Measurements from ENCODE around the gene FAM20C.

FAM20C gene

GRCh38 chr7:211033-211714 is 18.8 kb downstream of the FAM20C start:
- DNase-seq, result no peak

- no peak for DNase-seq
Observed at GRCh38 chr7:211715-212058, 19.3 kb downstream of the FAM20C start.

- DNase-seq, result no peak
Observed at GRCh38 chr7:212754-213153, 20.4 kb downstream of the FAM20C start.

GRCh38 chr7:213324-213993 is 21.1 kb downstream of the FAM20C start:
- no peak for DNase-seq

GRCh38 chr7:214410-215212 is 22.2 kb downstream of the FAM20C start:
- DNase-seq, result no peak

GRCh38 chr7:216360-217300 is 24.3 kb downstream of the FAM20C start:
- DNase-seq, result no peak

GRCh38 chr7:217781-218180 is 25.4 kb downstream of the FAM20C start:
- DNase-seq, result no peak

- no peak for DNase-seq
Observed at GRCh38 chr7:218316-218715, 25.9 kb downstream of the FAM20C start.

GRCh38 chr7:218896-219580 is 26.7 kb downstream of the FAM20C start:
- DNase-seq, result no peak

- DNase-seq, result no peak
Observed at GRCh38 chr7:219581-220150, 27.3 kb downstream of the FAM20C start.

GRCh38 chr7:220151-220841 is 27.9 kb downstream of the FAM20C start:
- DNase-seq, result no peak

GRCh38 chr7:221978-222715 is 29.8 kb downstream of the FAM20C start:
- no peak for DNase-seq

- DNase-seq, result no peak
Observed at GRCh38 chr7:222716-223041, 30.3 kb downstream of the FAM20C start.

- DNase-seq, result no peak
Observed at GRCh38 chr7:223118-223800, 30.9 kb downstream of the FAM20C start.

- no peak for DNase-seq
Observed at GRCh38 chr7:223861-224260, 31.5 kb downstream of the FAM20C start.

GRCh38 chr7:226281-226895 is 34.0 kb downstream of the FAM20C start:
- DNase-seq, result no peak

GRCh38 chr7:227926-228325 is 35.6 kb downstream of the FAM20C start:
- DNase-seq, result no peak

- DNase-seq, result no peak
Observed at GRCh38 chr7:228610-229009, 36.2 kb downstream of the FAM20C start.

- no peak for DNase-seq
Observed at GRCh38 chr7:229184-229964, 37.0 kb downstream of the FAM20C start.
